Astrocyte of the hippocampus (primary cell): ENCODE measurements around the gene LECT2.

Experiments
- DNase-seq: peaks from one replicate; pipeline ENCODE4 v3.0.0; 2011; ENCODE audit warnings: low read depth, low spot score

The LECT2 gene

DNA sequence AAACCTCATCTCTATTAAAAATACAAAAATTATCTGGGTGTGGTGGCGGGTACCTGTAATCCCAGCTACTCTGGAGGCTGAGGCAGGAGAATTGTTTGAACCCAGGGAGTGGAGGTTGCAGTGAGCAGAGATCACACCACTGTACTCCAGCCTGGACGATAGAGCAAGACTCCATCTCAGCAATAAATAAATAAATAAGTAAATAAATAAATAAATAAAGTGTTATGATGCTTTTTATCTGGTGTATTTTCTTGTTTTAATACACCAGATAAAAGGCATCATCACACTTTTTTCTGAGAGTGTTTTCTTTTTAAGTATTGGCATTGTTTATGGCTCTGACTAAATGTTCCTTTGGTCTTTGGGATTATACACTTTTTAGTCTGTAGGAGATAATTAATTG is 24.2 kb upstream of the LECT2 start:
- no peak for DNase-seq

DNA sequence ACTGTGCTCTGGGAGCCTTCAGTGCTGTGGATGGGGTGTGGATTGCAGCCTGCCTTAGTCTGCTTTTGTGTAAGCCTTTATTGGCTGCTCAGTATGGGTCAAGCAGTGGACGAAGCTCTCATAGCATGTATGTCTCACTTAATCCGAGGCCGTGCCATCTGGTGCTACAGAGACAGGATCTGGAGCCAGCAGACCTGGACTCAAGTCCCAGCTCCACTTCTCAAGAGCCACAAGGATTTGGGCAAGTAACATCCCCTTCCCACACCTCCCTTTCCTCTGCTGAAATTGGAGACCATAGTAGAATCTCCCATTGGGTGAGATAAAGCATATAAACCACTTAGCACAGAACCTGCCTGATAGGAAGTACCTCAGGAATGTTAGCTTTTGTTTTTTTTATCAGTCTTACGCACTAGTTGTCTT is 23.4 kb upstream of the LECT2 start:
- no peak for DNase-seq

DNA sequence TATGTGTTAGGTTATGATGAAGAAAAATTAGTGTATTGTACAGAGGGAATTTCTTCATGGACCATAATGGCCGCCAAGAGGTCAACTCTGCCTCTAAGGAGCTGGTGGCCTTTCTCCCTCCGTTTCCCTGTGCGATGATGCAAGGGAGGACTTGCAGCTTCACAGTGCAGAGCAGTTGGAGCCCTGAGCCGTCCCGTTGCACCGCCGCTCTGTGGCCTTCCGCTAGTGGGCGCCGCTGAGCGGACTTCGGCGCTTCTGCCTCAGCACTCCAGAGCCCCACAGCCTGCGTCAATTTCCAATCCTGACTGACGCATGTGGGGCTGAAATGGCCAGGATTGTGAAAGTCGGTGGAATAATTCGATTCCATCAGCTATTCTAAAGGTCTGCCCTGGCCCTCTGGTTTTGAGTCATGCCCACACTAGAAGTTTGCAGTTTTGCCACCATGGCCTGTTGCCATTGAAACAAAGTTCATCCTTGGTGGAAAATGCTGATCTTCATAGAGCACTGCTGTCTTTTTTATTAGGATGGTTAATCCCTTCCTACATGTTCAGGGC is 22.7 kb upstream of the LECT2 start:
- peak; percentile 61 for DNase-seq

DNA sequence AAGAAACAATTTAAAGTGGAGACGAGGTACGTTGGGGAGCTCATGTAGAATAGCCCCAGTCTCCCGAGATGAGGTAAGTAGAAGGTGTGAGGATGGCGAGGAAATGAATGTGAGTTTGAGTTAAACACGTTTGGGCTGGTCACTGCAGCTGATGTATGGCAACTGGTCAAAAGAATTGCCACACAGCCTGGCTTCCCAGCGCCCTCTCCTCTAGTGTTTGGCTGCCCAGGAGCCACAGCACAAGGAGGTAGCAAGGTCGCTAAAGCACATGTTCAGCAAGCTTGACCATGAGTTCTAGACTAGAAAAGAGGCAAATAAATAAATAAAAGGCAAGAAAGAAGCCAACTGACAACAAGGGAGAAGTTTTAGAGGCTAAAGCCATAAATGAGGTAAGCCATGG is 21.4 kb upstream of the LECT2 start:
- DNase-seq, result no peak

DNA sequence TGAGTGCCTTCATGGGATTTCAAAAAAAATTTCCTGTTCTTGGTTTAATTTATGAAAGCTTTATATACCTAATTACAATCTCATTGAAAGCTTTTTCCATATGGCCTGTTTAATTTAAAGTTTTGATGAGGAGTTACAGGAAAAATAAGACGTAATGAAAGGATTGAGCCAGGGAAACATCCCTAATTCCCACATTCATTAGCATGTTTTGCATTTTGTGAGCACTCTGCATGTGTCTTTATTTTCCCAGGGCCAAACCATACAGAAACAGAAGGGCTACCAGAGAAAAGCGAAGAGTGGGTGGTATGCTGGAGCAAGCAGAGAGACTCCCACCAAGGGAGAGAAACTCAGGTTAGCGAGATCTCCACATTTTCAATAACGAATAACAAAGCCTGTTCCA is 20.3 kb upstream of the LECT2 start:
- no peak for DNase-seq

DNA sequence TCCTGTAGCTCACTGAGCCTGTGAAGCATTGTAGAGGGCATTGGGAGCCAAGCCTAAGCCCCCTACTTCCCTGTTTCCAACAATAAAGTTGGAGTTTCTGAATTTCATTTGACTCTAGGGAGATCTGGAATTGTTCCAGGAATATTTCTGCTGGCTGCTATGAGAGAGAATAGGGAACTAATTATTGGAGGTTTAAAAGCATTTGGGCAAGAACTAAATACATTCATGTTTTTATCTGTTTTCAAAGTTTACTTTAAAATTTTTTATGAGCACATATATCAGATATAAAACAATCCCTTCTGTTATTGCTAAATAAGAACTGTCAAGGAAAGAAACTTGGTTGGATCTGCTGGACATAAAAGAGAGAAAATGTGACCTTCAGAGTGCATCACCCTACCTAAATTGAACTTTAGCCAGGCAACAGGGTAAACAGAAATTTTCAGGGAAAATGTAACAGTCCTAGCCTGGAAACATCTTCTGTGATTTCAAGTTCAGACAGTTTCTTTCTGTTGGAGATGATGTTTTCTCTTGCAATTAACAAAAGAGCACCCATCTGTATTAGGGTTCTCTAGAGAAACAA is 19.3 kb upstream of the LECT2 start:
- no peak for DNase-seq

DNA sequence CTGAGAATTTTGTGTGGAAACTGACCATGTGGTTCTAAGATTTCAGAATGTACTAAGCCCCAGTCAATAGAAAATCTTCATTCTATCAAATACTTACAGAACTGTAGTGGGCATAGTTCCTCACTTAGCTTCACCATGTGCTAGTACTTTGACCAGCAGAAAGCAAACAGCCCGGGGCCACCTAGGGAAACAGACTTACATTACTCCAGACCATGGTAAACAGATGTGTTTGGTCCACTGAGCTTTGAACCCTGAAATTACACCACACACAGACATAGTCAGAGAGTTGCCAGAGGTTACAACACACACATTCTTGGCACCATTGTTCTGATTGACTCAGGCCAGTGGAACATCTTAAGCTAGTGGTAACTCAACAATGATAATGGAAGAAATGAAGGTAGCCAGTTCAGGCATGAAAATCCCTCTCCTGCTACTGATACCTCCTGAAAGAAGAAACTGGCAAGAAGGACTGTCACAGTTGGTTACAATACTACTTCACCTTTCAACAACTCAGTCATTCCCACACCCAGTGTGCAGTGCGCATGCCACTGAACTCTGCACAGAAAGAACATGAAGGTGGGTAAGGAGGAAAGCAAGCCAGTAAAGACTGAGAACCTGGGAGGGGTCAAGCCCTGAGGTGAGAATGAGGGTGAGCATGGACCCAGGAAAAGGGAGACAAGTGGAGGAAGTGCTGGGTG is 18.7 kb upstream of the LECT2 start:
- no peak for DNase-seq

DNA sequence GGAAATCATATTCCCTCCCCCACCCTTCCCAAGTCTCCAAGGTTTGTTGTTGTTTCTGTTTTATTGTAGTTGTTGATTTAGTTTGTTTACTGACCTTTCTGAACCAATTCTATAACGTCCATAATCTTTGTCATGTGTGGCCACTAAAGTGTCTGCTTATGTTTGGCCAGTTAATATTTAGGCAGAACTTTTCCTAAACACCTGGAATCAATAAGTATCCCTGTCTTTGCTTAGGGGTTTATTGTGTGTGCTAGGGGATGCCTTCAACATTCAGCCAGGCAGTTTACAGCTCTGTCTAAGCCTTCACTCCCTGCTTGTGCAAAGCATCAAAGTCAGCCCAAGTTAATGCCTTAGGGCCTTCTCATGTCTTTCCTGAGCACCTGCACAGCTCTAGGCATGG is 16.9 kb upstream of the LECT2 start:
- no peak for DNase-seq

DNA sequence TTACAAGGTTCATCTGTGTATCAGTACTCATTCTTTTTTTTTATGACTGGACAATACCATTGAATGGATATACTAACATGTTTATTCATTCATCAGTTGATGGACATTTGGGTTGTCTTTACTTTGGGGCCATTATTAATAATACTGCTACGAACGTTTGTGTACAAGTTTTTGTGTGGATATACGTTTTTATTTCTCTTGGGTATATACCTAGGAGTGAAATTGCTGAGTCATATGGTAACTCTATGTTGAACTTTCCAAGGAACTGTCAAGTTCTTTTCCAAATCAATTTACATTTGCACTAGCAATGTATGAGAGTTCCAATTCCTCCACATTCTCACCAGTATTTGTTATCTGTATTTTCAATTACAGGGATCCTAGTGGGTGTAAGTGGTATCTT is 12.0 kb upstream of the LECT2 start:
- no peak for DNase-seq

DNA sequence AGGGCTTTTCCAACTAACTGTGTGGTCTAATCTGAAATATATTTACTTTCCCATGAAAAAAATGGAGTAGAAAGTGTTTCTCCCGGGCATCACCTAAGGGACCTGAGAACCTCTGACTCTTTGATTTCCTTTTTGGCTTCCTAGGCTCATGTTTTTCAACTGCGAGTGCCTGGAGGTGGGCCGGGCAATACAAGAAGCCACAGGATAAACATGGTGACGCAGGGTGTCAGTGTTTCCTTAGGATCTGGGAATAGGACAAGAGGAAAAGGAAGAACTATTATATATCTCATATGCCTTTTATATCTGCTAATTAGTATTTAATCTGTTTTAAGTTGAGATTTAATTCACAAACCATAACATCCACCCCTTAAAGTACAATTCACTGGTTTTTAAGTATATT is 11.4 kb upstream of the LECT2 start:
- DNase-seq, result no peak

DNA sequence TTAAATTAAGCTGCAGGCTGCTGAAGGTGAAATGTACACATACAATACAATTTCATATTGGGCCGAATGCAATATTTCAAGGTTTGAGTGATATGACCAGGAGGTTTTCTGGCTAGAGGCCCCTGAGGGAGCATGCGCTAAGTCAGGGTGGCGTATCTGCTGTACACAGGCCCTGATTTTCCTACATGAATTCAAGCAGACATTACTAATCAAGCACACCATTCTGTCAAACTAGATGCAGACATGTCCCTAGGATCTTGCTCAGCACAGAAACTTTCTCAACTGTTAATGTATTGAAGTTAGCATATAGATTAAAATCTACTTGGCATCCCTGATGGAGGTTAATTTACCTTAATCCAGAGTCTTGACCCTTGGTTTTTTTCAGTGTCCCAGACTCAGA is 10.7 kb upstream of the LECT2 start:
- DNase-seq, result no peak

DNA sequence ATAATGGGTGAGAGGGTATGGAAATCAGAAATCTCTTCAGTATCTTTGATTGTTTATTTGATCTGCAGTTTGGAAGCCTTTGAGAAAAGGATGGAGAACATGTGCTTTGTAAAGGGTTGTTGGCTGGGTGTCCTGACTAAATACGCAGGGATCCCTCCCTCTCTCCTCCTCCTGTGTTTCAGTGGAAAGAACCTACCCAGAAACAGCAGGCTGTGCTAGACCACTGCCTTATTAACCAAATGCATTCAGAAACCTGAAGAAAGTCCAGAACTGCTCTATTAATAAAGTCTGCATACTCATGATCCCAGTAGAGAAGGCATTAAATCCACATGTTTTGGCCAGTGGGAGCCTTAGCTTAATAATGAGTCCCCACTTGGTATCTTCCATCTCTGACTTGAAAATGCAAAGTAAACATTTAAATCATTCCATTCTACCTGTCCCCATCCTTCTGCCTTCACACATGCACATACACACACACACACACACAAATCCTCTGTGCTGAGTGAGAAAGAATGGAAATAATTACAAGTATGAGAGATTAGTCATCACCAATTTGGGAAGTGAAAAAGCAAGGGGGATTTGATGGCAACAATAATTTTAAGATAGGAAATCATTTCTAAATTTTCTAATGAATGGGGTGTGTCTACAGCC is 10.0 kb upstream of the LECT2 start:
- DNase-seq, result peak; percentile 40

DNA sequence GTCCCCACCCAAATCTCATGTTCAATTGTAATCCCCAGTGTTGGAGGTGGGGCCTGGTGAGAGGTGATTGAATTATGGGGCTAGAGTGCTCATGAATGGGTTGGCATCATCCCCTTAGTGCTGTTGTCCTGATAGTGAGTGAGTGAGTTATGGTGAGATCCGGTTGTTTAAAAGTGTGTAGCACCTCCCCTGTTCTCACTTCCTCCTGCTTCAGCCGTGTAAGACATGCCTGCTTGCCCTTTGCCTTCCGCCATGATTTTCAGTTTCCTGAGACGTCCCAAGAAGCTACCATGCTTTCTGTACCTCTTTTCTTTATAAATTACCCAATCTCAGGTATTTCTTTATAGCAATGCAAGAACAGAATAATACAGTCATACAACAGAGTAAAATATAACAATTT is 742 bp upstream of the LECT2 start:
- DNase-seq, result no peak

DNA sequence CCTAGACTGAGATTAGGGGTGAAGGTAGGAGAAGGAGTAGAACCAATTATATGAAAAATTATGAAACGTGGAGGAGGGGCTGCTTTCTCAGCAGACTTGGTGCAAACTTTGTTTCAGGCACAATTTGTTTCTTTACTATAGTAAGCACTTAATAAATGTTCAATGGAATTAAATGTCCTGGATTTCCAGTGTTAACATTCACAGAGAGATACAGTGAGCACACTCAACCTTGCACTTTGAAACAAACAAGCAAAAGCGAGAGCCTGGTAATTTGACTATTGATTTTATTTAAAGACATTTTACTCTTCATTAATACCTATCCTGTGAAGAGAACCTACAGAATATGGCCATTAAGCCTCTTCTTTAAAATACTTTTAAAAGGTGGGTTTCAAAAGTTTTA is 933 bp downstream of the LECT2 start:
- DNase-seq, result no peak

DNA sequence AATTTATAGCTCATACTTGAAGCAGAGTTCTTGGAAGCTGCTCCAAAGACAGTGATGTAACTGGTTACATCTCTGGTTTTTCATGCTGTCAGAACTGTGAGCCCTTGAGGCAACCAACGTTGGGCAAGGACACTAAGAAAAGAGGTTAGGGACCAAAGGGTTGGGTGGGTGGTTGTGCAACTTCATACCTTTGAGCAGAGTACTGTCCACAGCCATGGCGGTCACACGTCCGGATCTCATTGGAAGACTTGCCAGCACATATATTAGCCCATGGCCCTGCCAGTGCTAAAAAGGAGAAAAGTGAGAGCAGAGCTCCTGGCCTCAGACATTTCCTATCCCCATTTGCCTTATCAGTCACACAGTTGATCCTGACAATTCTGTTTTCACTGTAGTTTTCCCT is 2.1 kb downstream of the LECT2 start:
- DNase-seq, result no peak

DNA sequence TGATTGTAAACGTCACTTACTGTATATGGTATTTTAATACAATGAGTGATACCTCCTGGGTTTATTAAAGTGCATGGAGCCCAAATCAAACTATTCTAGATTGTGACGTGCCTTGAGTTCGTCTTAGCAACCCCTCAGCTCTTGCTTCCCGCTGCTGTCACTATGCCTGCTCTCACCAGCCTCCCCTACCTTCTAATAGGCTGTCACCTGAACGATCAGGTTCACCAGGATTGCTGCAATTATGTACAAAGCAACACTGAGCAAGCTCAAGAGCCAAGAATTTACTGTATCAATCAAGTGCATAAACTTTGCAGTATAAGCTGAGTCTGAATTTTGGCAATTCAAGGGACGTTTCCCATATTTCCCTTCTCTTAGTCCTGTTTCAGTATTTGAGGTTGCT is 3.0 kb downstream of the LECT2 start:
- DNase-seq, result no peak

DNA sequence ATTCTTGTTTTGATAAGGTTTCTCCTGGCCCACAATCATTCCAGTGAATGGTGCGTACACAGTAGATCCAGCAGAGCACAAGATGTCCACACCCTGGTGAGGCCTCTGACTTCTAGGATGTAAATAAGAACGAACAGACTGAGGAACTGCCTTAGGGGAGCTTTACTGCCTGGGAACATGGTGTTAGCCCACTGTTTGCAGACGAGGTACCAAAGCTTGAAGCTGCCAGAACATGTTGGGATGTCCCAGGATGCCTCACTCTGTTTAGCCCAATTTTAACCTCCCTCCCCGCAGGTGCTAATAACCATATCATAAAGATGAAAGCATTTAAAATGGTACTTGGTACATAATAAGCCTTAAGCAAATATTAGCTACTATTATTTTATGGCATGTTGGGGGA is 3.5 kb downstream of the LECT2 start:
- DNase-seq, result no peak

DNA sequence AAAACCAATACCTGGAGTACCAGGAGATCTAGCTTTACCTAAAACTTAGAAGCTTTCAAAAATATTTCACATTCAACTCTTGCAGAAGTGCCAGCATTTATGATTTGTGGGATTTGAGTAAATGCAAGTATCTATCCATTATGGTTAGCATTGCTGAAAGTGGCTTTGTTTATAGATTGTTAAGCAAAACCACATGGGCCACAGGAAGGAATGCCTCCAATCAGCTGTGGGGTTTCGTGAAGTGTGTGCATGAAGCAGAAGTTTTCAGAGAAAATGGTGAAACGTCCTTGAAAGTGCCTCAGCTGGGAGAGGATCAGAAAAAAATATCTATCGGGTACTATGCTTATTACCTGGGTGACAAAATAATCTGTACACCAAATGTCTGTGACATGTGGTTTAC is 4.2 kb downstream of the LECT2 start:
- DNase-seq, result peak; percentile 42

DNA sequence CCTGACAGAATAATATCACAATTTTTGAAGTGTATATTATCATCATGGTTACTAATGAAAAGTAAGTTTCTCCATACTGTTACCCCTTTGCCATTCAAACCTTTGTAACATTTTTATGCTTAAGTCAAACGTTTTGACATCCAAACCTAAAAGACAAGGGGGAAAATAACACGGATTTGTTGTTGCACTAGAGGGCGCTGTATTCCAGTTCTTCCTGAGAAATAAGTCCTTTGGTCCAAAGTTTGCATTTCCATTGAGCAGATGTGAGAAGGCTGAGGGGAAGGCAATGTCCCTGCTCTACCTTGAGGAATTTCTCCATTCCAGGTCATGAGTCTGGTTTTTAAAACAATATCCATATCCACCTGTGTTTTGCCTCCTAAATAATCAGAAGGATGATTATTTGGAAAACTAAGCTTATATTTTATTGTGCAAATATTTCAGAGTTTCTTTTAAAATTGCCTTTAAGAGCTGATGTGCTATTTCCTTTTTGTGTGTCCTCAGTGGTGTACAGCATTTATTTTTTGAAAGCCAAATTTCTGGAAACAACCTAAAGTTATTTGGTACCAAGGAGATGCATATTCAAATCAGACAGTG is 9.7 kb downstream of the LECT2 start:
- DNase-seq, result peak; percentile 87

DNA sequence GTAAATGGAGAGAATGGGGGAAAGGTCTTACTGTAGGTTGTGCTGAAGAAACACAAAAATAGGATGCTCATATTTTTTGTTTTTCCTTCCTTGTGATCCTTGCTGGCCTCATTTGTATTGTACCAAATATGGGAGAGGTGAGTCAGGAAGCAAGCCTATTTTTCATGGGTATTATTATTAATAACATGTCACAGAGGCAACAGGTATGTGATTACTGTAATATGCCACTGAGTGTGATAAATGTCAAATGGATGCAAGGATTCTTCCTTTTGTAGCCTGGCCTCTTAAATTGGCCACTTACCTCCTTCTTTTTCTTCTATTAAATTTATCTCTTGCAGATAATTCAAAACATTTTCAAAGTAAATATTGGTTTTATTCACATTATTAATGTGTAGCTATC is 10.2 kb downstream of the LECT2 start:
- DNase-seq, result no peak

DNA sequence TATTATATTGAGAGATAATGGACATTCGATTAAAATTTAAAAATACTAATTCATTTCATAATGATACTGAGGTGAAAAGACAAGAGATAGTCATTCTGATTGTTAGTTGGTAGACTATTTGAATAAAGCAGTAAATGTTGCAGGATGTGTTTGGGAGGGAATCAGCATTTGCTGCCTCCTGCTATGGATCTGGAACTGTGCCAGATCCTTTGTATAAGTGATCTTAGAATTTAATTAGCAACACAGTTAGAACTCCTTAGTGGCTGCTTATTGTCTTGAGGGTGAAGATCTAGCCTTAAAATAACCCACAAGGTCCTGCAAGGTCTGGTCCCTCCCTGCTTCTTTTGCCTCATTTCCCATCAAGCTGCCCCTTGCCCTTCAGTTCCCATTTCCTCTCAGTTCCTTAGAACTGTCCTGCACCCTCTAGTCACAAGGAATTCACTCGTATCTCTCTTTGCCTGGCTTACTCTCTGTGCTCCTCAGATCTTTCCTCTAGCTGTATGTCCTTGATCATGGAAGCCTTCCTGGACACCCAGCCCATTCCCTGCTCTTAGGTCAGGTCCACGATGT is 12.5 kb downstream of the LECT2 start:
- no peak for DNase-seq

DNA sequence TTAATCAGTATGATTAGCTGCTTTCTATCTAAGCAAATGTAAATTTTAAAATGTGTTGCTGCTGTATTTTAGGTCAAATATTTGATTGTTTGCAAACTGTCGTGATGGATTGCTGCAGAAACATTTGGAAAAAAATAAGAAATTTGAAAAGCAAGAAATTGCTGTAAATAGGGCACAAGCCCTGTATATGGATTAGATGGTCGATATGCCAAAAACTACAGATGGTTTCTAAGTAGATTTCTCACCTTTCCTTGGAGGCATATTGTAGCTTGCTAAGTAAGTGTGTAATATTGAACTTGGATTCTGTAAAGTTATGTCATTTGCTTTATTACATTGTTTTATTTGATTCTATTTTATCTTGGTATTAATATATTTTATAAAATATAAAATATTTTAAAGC is 13.1 kb downstream of the LECT2 start:
- no peak for DNase-seq
